ENCODE results near the gene DHTKD1. TPM values are rescaled to one million over a fixed set of nuclear protein-coding genes. Genes with fewer than 3 reads are reported as not detected.

The DHTKD1 gene
- total RNA-seq, 2 donors from 2014 or later: 33.4 to 59.2 TPM

- no peaks in the 10 kb centered on the region for H3K4me1 ChIP-seq (replicated peaks)
- no peaks in the 10 kb centered on the region for H3K27me3 ChIP-seq (replicated peaks; ENCODE audit: insufficient read depth)
- no peak for DNase-seq (ENCODE audit: low spot score)
- H3K9me3 ChIP-seq: no peaks in the 10 kb centered on the region
- 67% methylated on average over 5 of the region's 5 CpGs for WGBS
- H3K27ac ChIP-seq: no peak overlapping the region
- peaks cover 0 to 7% of the 10 kb centered on the region in 2 donors for H3K36me3 ChIP-seq
- H3K4me3 ChIP-seq: no peak overlapping the region
- TF ChIP-seq CTCF (IDR thresholded peaks at IDR 0.05): no peak
- no peak for TF ChIP-seq POLR2AphosphoS5 (IDR thresholded peaks at IDR 0.05)
- no peak for TF ChIP-seq POLR2A (IDR thresholded peaks at IDR 0.05)
- intact Hi-C loops (cut with DNase I): no loop called here
These were observed 29.0 kb downstream of the DHTKD1 start for GRCh38 chr10:12097791-12098190.

- peaks cover 0 to 14% of the 10 kb centered on the region in 2 donors for H3K36me3 ChIP-seq
- WGBS: 92% methylated on average over 4 of the region's 4 CpGs
These were observed 30.2 kb downstream of the DHTKD1 start for GRCh38 chr10:12098966-12099365.

GRCh38 chr10:12103802-12104201 is 35.0 kb downstream of the DHTKD1 start:
- Histone ChIP-seq H3K27me3 (replicated peaks; ENCODE audit: insufficient read depth) (no peaks in the 10 kb centered on the region), H3K9me3 (no peaks in the 10 kb centered on the region), H3K4me3 (no peak overlapping the region), H3K36me3 (peaks cover 0 to 10% of the 10 kb centered on the region in 2 donors), H3K4me1 (replicated peaks) (no peaks in the 10 kb centered on the region), H3K27ac (no peak overlapping the region)
- DNase-seq (ENCODE audit: low spot score): no peak
- WGBS: 76% methylated on average over 4 of the region's 4 CpGs
- TF ChIP-seq CTCF (IDR thresholded peaks at IDR 0.05) (no peak), POLR2AphosphoS5 (IDR thresholded peaks at IDR 0.05) (no peak), POLR2A (IDR thresholded peaks at IDR 0.05) (no peak)
- intact Hi-C loops (cut with DNase I): no loop called here

More at GRCh38 chr10:12098966-12099365, 30.2 kb downstream of the DHTKD1 start:
- TF ChIP-seq CTCF (IDR thresholded peaks at IDR 0.05): no peak
- no peak for TF ChIP-seq POLR2A (IDR thresholded peaks at IDR 0.05)
- TF ChIP-seq POLR2AphosphoS5 (IDR thresholded peaks at IDR 0.05): no peak
- no peaks in the 10 kb centered on the region for H3K9me3 ChIP-seq
- DNase-seq (ENCODE audit: low spot score): no peak
- H3K27me3 ChIP-seq (replicated peaks; ENCODE audit: insufficient read depth): no peaks in the 10 kb centered on the region
- H3K4me1 ChIP-seq (replicated peaks): no peaks in the 10 kb centered on the region
- intact Hi-C loops (cut with DNase I): no loop called here
- H3K27ac ChIP-seq: no peak overlapping the region
- H3K4me3 ChIP-seq: no peak overlapping the region

- TF ChIP-seq POLR2AphosphoS5 (IDR thresholded peaks at IDR 0.05) (no peak), CTCF (IDR thresholded peaks at IDR 0.05) (no peak), POLR2A (IDR thresholded peaks at IDR 0.05) (no peak)
- peaks cover 0 to 10% of the 10 kb centered on the region in 2 donors for H3K36me3 ChIP-seq
- no peak overlapping the region for H3K27ac ChIP-seq
- H3K4me3 ChIP-seq: no peak overlapping the region
- WGBS: 87% methylated on average over 14 of the region's 14 CpGs
- intact Hi-C loops (cut with DNase I): no loop called here
- H3K4me1 ChIP-seq (replicated peaks): no peaks in the 10 kb centered on the region
- no peaks in the 10 kb centered on the region for H3K9me3 ChIP-seq
- DNase-seq (ENCODE audit: low spot score): no peak
- H3K27me3 ChIP-seq (replicated peaks; ENCODE audit: insufficient read depth): no peaks in the 10 kb centered on the region
These were observed 39.0 kb downstream of the DHTKD1 start for GRCh38 chr10:12107781-12108180.

- no peak overlapping the region for H3K27ac ChIP-seq
- no peak overlapping the region for H3K4me3 ChIP-seq
- H3K27me3 ChIP-seq (replicated peaks; ENCODE audit: insufficient read depth): no peaks in the 10 kb centered on the region
- no peak for DNase-seq (ENCODE audit: low spot score)
- TF ChIP-seq POLR2A (IDR thresholded peaks at IDR 0.05): no peak
- no peak for TF ChIP-seq CTCF (IDR thresholded peaks at IDR 0.05)
- no peak for TF ChIP-seq POLR2AphosphoS5 (IDR thresholded peaks at IDR 0.05)
- H3K9me3 ChIP-seq: no peaks in the 10 kb centered on the region
- peaks cover 0 to under 1% of the 10 kb centered on the region in 2 donors for H3K36me3 ChIP-seq
- no peaks in the 10 kb centered on the region for H3K4me1 ChIP-seq (replicated peaks)
- intact Hi-C loops (cut with DNase I): no loop called here
- 98% methylated on average over 5 of the region's 5 CpGs for WGBS
These were observed 40.5 kb downstream of the DHTKD1 start for GRCh38 chr10:12109286-12109685.
